K562 (cell line): ENCODE measurements around the gene B9D2. TPM values are rescaled to one million over a fixed set of nuclear protein-coding genes. Genes with fewer than 3 reads are reported as not detected.

Source experiments
- CCNT2 ChIP-seq: IDR thresholded peaks from 2 replicates; pipeline ENCODE4 v1.6.1; 2011; ENCODE audit warnings: borderline replicate concordance, low read depth, mild to moderate bottlenecking, moderate library complexity, mixed read lengths, low read length; ENCODE audit not compliant: insufficient read length; ENCODE audit errors: extremely low read depth
- CXXC5 ChIP-seq: fragments of 250-450 bp; sonication (Bioruptor Pico); IDR thresholded peaks from 2 replicates; pipeline ENCODE4 v1.8.0; 2022; ENCODE audit warnings: inconsistent platforms, mild to moderate bottlenecking, moderate library complexity
- ESRRA ChIP-seq: fragments of 450-650 bp; IDR thresholded peaks from 2 replicates; pipeline ENCODE4 v1.6.1; 2014; ENCODE audit warnings: low read depth, mild to moderate bottlenecking, moderate library complexity, borderline replicate concordance
- GATAD2A ChIP-seq: fragments of 450-650 bp; IDR thresholded peaks from 2 replicates; pipeline ENCODE4 v1.6.1; 2017
- GTF2E2 ChIP-seq: fragments of 200-800 bp; sonication (Bioruptor generic); IDR thresholded peaks from 2 replicates; pipeline ENCODE4 v1.6.1; 2016; ENCODE audit warnings: missing genetic modification characterization, missing compliant biosample characterization
- HDAC1 ChIP-seq, 2 experiments: fragments of 450-650 bp; IDR thresholded peaks; 2 replicates each; pipeline ENCODE4 v1.6.1; 2016 to 2017; ENCODE audit warnings: inconsistent platforms in 1 of 2, mild to moderate bottlenecking in 1 of 2, moderate library complexity in 1 of 2
- JUN ChIP-seq, 2 experiments: sonication (generic) in 1 of 2; formaldehyde crosslinking in 1 of 2; IDR thresholded peaks; 2 replicates each; pipeline versions ENCODE4 v1.6.1 to v1.8.0; 2012 to 2022; ENCODE audit warnings: borderline replicate concordance in 2 of 2, mild to moderate bottlenecking in 2 of 2, improper control_type of control experiment in 1 of 2, low read depth in 1 of 2, low read length in 1 of 2, missing genetic modification reagents in 1 of 2
- KDM1A ChIP-seq, 2 experiments: fragments of 450-650 bp; IDR thresholded peaks; 2 replicates each; pipeline ENCODE4 v1.6.1; 2016; ENCODE audit warnings: mild to moderate bottlenecking in 2 of 2
- NCOA6 ChIP-seq: fragments of 450-650 bp; IDR thresholded peaks from 2 replicates; pipeline ENCODE4 v1.6.1; 2017; ENCODE audit warnings: mild to moderate bottlenecking
- POLR2A ChIP-seq: fragments of 450-650 bp; conservative IDR thresholded peaks from 2 replicates; pipeline ENCODE4 v1.6.1; 2016
- POLR2AphosphoS5 ChIP-seq: IDR thresholded peaks from 2 replicates; pipeline ENCODE4 v1.6.1; 2011; ENCODE audit warnings: mild to moderate bottlenecking, low read depth, low read length, moderate library complexity; ENCODE audit not compliant: control insufficient read depth, insufficient read depth
- RB1 ChIP-seq: fragments of 450-650 bp; IDR thresholded peaks from 2 replicates; pipeline ENCODE4 v1.6.1; 2017; ENCODE audit warnings: low read depth, mild to moderate bottlenecking
- RBM22 ChIP-seq: fragments of 200-400 bp; formaldehyde crosslinking; IDR thresholded peaks from 2 replicates; pipeline ENCODE4 v1.6.1; 2018; ENCODE audit warnings: low read length, low read depth; ENCODE audit not compliant: poor library complexity, severe bottlenecking
- RFX5 ChIP-seq: IDR thresholded peaks from 2 replicates; pipeline ENCODE4 v1.6.1; 2011; ENCODE audit warnings: low read depth, mild to moderate bottlenecking, improper control_type of control experiment, low read length
- SAP30 ChIP-seq: fragments of 200-600 bp; sonication (generic); IDR thresholded peaks from 2 replicates; pipeline ENCODE4 v1.6.1; 2012; ENCODE audit warnings: borderline replicate concordance, low read depth, mild to moderate bottlenecking, moderate library complexity, low read length, control low read depth, inconsistent platforms; ENCODE audit not compliant: insufficient read depth, poor library complexity, severe bottlenecking
- SIN3A ChIP-seq, 2 experiments: fragments of 150-350 bp in 1 of 2; IDR thresholded peaks; 2 replicates each; pipeline ENCODE4 v1.6.1; 2011 to 2016; ENCODE audit warnings: borderline replicate concordance in 2 of 2, low read depth in 2 of 2, low read length in 2 of 2, mild to moderate bottlenecking in 2 of 2, moderate library complexity in 2 of 2; ENCODE audit not compliant: control insufficient read depth in 1 of 2
- ZNF586 ChIP-seq: fragments of 450-650 bp; formaldehyde crosslinking; conservative IDR thresholded peaks from 2 replicates; pipeline ENCODE4 v1.4.0; 2020; ENCODE audit warnings: mild to moderate bottlenecking, moderate library complexity
- polyA plus RNA-seq, 8 experiments: library from polyadenylated mRNA; depleted of rRNA in 4 of 8; stranded (reverse) in 5 of 8; unstranded in 3 of 8; fragments of >200 nt; fragmentation: Nextera tagmentation in 2 of 8; fragmentation: Illumina TruSeq in 1 of 8; extraction: Ambion mirVana in 2 of 8; extraction: Trizol in 1 of 8; gene quantifications; 2 replicates each; pipeline versions ENCODE4 v1.2.1 to v1.2.3, GENCODE V29; 2011 to 2014; ENCODE audit warnings: inconsistent platforms in 1 of 8, missing spikeins in 1 of 8
- total RNA-seq, 7 experiments: library from RNA; depleted of rRNA in 6 of 7; stranded (reverse); fragments of >200 nt in 6 of 7; fragmentation: Illumina TruSeq in 2 of 7; extraction: Trizol in 2 of 7; gene quantifications; 2 replicates each; pipeline versions ENCODE4 v1.2.1 to v1.2.3, GENCODE V29; 2011 to 2021; ENCODE audit warnings: low replicate concordance in 1 of 7
- TF ChIP-seq, protein P1 (sequence below): fragments of 450-650 bp; IDR thresholded peaks from 2 replicates; pipeline ENCODE4 v1.7.0; 2016; ENCODE audit warnings: borderline replicate concordance
- TF ChIP-seq, protein P2 (sequence below): fragments of 450-650 bp; IDR thresholded peaks from 2 replicates; pipeline ENCODE4 v1.6.1; 2017; ENCODE audit warnings: antibody characterized with exemption, mild to moderate bottlenecking

B9D2 gene
- total and polyA plus RNA-seq, 9 of the 15 experiments (the other 6 are each of a cell fraction or from before 2014, with no cell fraction given), result 0.83 to 6.9 (median 2.8) TPM

DNA sequence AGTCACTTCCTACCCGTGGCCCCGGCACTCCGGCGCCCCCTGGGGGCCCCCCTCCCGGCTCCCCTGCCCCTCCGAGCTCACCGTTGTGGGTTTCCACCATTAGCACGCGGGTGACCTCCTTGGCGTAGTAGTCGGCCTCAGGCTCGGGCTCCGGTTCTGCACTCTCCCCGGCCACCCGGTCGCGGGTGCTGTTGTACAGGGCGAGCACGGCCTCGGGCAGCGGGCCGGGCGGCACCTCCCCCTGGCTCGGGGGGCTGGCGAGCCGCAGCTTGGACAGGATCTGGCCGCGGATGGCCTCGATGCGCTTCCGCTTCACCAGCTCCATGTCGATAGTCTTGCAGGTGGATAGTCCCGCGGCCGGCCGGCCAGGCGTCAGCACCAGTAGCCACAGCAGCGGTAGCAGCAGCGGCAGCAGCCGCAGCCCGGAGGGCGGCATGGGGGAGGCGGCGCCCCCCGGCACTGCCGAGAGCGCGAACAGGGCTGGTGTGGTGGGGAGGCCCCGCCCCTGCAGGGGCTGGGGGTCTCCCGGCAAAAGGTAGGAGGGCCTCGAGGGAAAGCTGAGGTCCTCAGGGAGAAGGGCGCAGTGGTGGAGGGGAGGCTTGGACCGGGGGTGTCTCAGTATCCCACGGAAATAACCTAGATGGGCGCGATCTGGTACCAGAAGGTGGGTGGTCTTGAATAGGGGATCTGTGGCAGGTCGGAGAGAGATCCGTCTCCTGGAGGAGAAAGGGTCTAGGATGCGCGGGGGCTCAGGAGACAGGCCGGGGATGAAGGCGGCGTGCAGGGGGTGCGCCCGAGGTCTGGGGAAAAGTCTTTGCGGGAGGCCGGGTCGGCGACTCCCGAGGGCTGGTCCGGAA is 11.1 kb downstream of the B9D2 start (continued):
- TF ChIP-seq, protein P1, sequence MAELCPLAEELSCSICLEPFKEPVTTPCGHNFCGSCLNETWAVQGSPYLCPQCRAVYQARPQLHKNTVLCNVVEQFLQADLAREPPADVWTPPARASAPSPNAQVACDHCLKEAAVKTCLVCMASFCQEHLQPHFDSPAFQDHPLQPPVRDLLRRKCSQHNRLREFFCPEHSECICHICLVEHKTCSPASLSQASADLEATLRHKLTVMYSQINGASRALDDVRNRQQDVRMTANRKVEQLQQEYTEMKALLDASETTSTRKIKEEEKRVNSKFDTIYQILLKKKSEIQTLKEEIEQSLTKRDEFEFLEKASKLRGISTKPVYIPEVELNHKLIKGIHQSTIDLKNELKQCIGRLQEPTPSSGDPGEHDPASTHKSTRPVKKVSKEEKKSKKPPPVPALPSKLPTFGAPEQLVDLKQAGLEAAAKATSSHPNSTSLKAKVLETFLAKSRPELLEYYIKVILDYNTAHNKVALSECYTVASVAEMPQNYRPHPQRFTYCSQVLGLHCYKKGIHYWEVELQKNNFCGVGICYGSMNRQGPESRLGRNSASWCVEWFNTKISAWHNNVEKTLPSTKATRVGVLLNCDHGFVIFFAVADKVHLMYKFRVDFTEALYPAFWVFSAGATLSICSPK, result 0 out of 2 replicates have a peak, but pooled peaks have one; percentile 29
- peak in 1 of 2 experiments; percentile 85; a peak in 1 of 4 replicates for TF ChIP-seq SIN3A (IDR thresholded peaks at IDR 0.05; ENCODE audit: borderline replicate concordance in 2 of 2, control insufficient read depth in 1 of 2, low read depth in 2 of 2, low read length in 2 of 2)
- TF ChIP-seq CXXC5 (CRISPR knock-in tag), result peak; percentile 64
- peak; percentile 58 for TF ChIP-seq CCNT2
- no peak for TF ChIP-seq ZNF586 (CRISPR knock-in tag)
- peak; percentile 57 for TF ChIP-seq SAP30
- 0 out of 2 replicates have a peak, but pooled peaks have one; percentile 21 for TF ChIP-seq GTF2E2 (tag)
- no peak for TF ChIP-seq RFX5
- TF ChIP-seq RB1, result peak; percentile 10; the same call in 1 of the 2 replicates
- TF ChIP-seq NCOA6, result peak; percentile 28; the same call in 1 of the 2 replicates
- peak in 1 of 2 experiments; percentile 81; a peak in 2 of 4 replicates for TF ChIP-seq KDM1A (IDR thresholded peaks at IDR 0.05)
- TF ChIP-seq HDAC1 (IDR thresholded peaks at IDR 0.05), result peak in 1 of 2 experiments; percentile 18; a peak in 1 of 4 replicates
- peak; percentile 57 for TF ChIP-seq RBM22
- peak; percentile 62; the same call in 1 of the 2 replicates for TF ChIP-seq POLR2A
- peak; percentile 40; the same call in 1 of the 2 replicates for TF ChIP-seq ESRRA
- TF ChIP-seq GATAD2A, result peak; percentile 65; the same call in 1 of the 2 replicates
- TF ChIP-seq, protein P2, sequence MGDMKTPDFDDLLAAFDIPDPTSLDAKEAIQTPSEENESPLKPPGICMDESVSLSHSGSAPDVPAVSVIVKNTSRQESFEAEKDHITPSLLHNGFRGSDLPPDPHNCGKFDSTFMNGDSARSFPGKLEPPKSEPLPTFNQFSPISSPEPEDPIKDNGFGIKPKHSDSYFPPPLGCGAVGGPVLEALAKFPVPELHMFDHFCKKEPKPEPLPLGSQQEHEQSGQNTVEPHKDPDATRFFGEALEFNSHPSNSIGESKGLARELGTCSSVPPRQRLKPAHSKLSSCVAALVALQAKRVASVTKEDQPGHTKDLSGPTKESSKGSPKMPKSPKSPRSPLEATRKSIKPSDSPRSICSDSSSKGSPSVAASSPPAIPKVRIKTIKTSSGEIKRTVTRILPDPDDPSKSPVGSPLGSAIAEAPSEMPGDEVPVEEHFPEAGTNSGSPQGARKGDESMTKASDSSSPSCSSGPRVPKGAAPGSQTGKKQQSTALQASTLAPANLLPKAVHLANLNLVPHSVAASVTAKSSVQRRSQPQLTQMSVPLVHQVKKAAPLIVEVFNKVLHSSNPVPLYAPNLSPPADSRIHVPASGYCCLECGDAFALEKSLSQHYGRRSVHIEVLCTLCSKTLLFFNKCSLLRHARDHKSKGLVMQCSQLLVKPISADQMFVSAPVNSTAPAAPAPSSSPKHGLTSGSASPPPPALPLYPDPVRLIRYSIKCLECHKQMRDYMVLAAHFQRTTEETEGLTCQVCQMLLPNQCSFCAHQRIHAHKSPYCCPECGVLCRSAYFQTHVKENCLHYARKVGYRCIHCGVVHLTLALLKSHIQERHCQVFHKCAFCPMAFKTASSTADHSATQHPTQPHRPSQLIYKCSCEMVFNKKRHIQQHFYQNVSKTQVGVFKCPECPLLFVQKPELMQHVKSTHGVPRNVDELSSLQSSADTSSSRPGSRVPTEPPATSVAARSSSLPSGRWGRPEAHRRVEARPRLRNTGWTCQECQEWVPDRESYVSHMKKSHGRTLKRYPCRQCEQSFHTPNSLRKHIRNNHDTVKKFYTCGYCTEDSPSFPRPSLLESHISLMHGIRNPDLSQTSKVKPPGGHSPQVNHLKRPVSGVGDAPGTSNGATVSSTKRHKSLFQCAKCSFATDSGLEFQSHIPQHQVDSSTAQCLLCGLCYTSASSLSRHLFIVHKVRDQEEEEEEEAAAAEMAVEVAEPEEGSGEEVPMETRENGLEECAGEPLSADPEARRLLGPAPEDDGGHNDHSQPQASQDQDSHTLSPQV, result peak; percentile 81
- no peak for TF ChIP-seq POLR2AphosphoS5
- no peak for TF ChIP-seq JUN (IDR thresholded peaks at IDR 0.05; ENCODE audit: borderline replicate concordance, low read depth, low read length)
- 0 out of 2 replicates have a peak, but pooled peaks have one; percentile 66 for TF ChIP-seq JUN (CRISPR knock-in tag; IDR thresholded peaks at IDR 0.05; ENCODE audit: borderline replicate concordance)
